ENCODE data around the gene SCMH1. TPM values are rescaled to one million over a fixed set of nuclear protein-coding genes. Genes with fewer than 3 reads are reported as not detected.

The SCMH1 gene
- total and polyA plus RNA-seq, 2 donors (not counting 3 experiments of a cell fraction or from before 2014, with no cell fraction given), result 39.9 to 40.7 TPM

DNA sequence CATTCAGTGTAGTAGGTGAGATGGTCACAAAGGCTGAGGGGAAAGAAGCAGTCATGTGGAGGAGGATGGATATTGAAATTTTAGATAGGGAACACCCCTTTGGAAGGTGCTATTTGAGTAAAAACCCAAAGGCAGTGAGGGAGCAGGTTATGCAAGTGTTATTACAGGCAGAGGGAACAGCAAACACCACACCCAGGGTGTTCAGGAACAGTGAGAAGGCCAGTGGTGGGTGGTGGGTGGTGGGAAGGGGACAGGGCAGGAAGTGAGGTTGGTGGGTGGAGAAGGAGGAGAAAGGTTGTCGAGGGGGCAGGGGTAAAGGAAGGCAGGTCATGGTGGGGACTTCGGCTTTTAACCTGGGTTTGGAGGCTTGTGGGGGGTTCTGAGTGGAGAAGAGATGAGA is 39.2 kb upstream of the SCMH1 start:
- no peak for TF ChIP-seq POLR2AphosphoS5 (IDR thresholded peaks at IDR 0.05; ENCODE audit: insufficient read depth, low read depth, low read length)
- TF ChIP-seq, protein P1, sequence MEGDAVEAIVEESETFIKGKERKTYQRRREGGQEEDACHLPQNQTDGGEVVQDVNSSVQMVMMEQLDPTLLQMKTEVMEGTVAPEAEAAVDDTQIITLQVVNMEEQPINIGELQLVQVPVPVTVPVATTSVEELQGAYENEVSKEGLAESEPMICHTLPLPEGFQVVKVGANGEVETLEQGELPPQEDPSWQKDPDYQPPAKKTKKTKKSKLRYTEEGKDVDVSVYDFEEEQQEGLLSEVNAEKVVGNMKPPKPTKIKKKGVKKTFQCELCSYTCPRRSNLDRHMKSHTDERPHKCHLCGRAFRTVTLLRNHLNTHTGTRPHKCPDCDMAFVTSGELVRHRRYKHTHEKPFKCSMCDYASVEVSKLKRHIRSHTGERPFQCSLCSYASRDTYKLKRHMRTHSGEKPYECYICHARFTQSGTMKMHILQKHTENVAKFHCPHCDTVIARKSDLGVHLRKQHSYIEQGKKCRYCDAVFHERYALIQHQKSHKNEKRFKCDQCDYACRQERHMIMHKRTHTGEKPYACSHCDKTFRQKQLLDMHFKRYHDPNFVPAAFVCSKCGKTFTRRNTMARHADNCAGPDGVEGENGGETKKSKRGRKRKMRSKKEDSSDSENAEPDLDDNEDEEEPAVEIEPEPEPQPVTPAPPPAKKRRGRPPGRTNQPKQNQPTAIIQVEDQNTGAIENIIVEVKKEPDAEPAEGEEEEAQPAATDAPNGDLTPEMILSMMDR (IDR thresholded peaks at IDR 0.05; ENCODE audit: extremely low read depth in 1 of 2, insufficient read depth in 1 of 2, low read depth in 1 of 2, low read length in 2 of 2), result no peak
- TF ChIP-seq MYC (IDR thresholded peaks at IDR 0.05; ENCODE audit: low read depth, low read length), result no peak
- TF ChIP-seq, protein P2, sequence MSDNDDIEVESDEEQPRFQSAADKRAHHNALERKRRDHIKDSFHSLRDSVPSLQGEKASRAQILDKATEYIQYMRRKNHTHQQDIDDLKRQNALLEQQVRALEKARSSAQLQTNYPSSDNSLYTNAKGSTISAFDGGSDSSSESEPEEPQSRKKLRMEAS (IDR thresholded peaks at IDR 0.05; ENCODE audit: insufficient read depth, insufficient read length), result no peak
- TF ChIP-seq GATA2 (IDR thresholded peaks at IDR 0.05; ENCODE audit: insufficient read depth, insufficient read length, low read depth, low read length), result no peak
- DNase-seq (ENCODE audit: low read depth, low spot score) (no peak), FAIRE-seq (no peak)
- Histone ChIP-seq H3K4me1 (ENCODE audit: control insufficient read depth, extremely low read depth, insufficient read depth, low read length) (peaks cover 11% of the 10 kb centered on the region), H3K9me3 (replicated peaks; ENCODE audit: control insufficient read depth, insufficient read depth, low read length) (no peaks in the 10 kb centered on the region), H3K79me2 (ENCODE audit: control insufficient read depth, insufficient read depth, low read length) (no peaks in the 10 kb centered on the region), H3K27me3 (ENCODE audit: control insufficient read depth in 2 of 2, insufficient read depth in 2 of 2, low read length in 2 of 2) (peaks cover 0 to 4% of the 10 kb centered on the region in 2 experiments), H2AFZ (ENCODE audit: low read depth, low read length) (no peak overlapping the region), H3K9ac (replicated peaks; ENCODE audit: extremely low read depth, insufficient read depth, low read length) (no peak overlapping the region), H3K36me3 (ENCODE audit: control insufficient read depth in 2 of 2, extremely low read depth in 1 of 2, insufficient read depth in 2 of 2, low read length in 2 of 2) (no peaks in the 10 kb centered on the region), H3K4me2 (ENCODE audit: insufficient read depth, low read length) (no peak overlapping the region), H3K9me1 (replicated peaks; ENCODE audit: control insufficient read depth, extremely low read depth, insufficient read depth, low read length) (no peaks in the 10 kb centered on the region), H4K20me1 (replicated peaks; ENCODE audit: control insufficient read depth, extremely low read depth, insufficient read depth, low read length) (no peaks in the 10 kb centered on the region), H3K27ac (ENCODE audit: insufficient read depth, low read depth, low read length) (no peak overlapping the region), H3K4me3 (replicated peaks in 1 of 3; ENCODE audit: insufficient read depth in 1 of 3, low read depth in 1 of 3, low read length in 3 of 3) (no peak overlapping the region)
- CTCF ChIA-PET, result interaction anchor here (1.2 to 7.4 kb wide), 5 partner anchors 37 to 166 kb away, joined by 5 to 114 read pairs (median 7); no protein-coding TSS in a partner anchor
- BruUV-seq (replicated peaks), result no TSS peak
- POLR2A ChIA-PET, result no interaction called here
- intact Hi-C loops (cut with micrococcal nuclease), result no loop called here
- dilution Hi-C loops (cut with MboI; ENCODE audit: extremely low pct_ligation_motif_present, low sequenced_read_pairs), result no loop called here

Data from endothelial cell of umbilical vein (primary cell).